Parathyroid adenoma (tissue), 2 donors: ENCODE results near the gene TMTC2.

Experiments
- H2AFZ ChIP-seq: fragments of 300-600 bp; sonication (generic); one replicate; pipeline ENCODE4 v1.7.0; 2017; ENCODE audit warnings: antibody characterized with exemption, mild to moderate bottlenecking
- H3K27ac ChIP-seq: fragments of 300-600 bp; sonication (generic); one replicate; pipeline ENCODE4 v1.7.0; 2017
- H3K27me3 ChIP-seq: fragments of 300-600 bp; sonication (generic); one replicate; pipeline ENCODE4 v1.7.0; 2017; ENCODE audit warnings: low read length; ENCODE audit not compliant: control insufficient read depth, insufficient read depth
- H3K36me3 ChIP-seq: fragments of 300-600 bp; sonication (generic); one replicate; pipeline ENCODE4 v1.7.0; 2017; ENCODE audit warnings: low read length; ENCODE audit not compliant: control insufficient read depth, insufficient read depth
- H3K4me1 ChIP-seq: fragments of 300-600 bp; sonication (generic); one replicate; pipeline ENCODE4 v1.7.0; 2017; ENCODE audit warnings: control low read depth
- H3K4me2 ChIP-seq: fragments of 300-600 bp; sonication (generic); one replicate; pipeline ENCODE4 v1.7.0; 2017; ENCODE audit warnings: low read length
- H3K4me3 ChIP-seq: fragments of 300-600 bp; sonication (generic); one replicate; pipeline ENCODE4 v1.7.0; 2017; ENCODE audit warnings: low read depth, low read length
- H3K79me2 ChIP-seq: fragments of 300-600 bp; sonication (generic); one replicate; pipeline ENCODE4 v1.7.0; 2017; ENCODE audit warnings: control low read depth
- H3K9ac ChIP-seq: fragments of 300-600 bp; sonication (generic); one replicate; pipeline ENCODE4 v1.7.0; 2017; ENCODE audit warnings: mild to moderate bottlenecking
- H3K9me3 ChIP-seq: fragments of 300-600 bp; sonication (generic); one replicate; pipeline ENCODE4 v1.7.0; 2017; ENCODE audit warnings: low read length; ENCODE audit not compliant: control insufficient read depth
- CTCF ChIP-seq: fragments of 300-600 bp; sonication (generic); IDR thresholded peaks from one replicate; pipeline ENCODE4 v1.7.0; 2017; ENCODE audit warnings: antibody characterized with exemption, mild to moderate bottlenecking
- donor health status: primary hyperparathyroidism.

The TMTC2 gene

GRCh38 chr12:82774666-82775065 is 88.0 kb downstream of the TMTC2 start:
- no peak overlapping the region for H2AFZ ChIP-seq
- H3K27ac ChIP-seq: no peak overlapping the region
- no peak overlapping the region for H3K4me2 ChIP-seq
- no peak overlapping the region for H3K4me3 ChIP-seq
- H3K27me3 ChIP-seq: no peaks in the 10 kb centered on the region
- no peaks in the 10 kb centered on the region for H3K79me2 ChIP-seq
- H3K9ac ChIP-seq: no peak overlapping the region
- no peak for TF ChIP-seq CTCF
- no peaks in the 10 kb centered on the region for H3K36me3 ChIP-seq
- H3K9me3 ChIP-seq: no peaks in the 10 kb centered on the region
- H3K4me1 ChIP-seq: no peaks in the 10 kb centered on the region

GRCh38 chr12:82780517-82780916 is 93.8 kb downstream of the TMTC2 start:
- no peak for TF ChIP-seq CTCF
- Histone ChIP-seq H2AFZ (no peak overlapping the region), H3K4me3 (no peak overlapping the region), H3K4me2 (no peak overlapping the region), H3K9ac (no peak overlapping the region), H3K27me3 (no peaks in the 10 kb centered on the region), H3K9me3 (no peaks in the 10 kb centered on the region), H3K27ac (no peak overlapping the region), H3K79me2 (no peaks in the 10 kb centered on the region), H3K36me3 (no peaks in the 10 kb centered on the region), H3K4me1 (no peaks in the 10 kb centered on the region)

- Histone ChIP-seq H3K79me2 (no peaks in the 10 kb centered on the region), H3K4me2 (no peak overlapping the region), H3K27me3 (no peaks in the 10 kb centered on the region), H3K36me3 (no peaks in the 10 kb centered on the region), H3K9me3 (no peaks in the 10 kb centered on the region), H3K9ac (no peak overlapping the region), H3K4me3 (no peak overlapping the region), H3K27ac (no peak overlapping the region), H2AFZ (no peak overlapping the region), H3K4me1 (no peaks in the 10 kb centered on the region)
- TF ChIP-seq CTCF: no peak
Observed at GRCh38 chr12:82781309-82781997, 94.7 kb downstream of the TMTC2 start.

GRCh38 chr12:82783435-82783834 is 96.7 kb downstream of the TMTC2 start:
- no peak overlapping the region for H3K9ac ChIP-seq
- H3K4me1 ChIP-seq: no peaks in the 10 kb centered on the region
- H3K79me2 ChIP-seq: no peaks in the 10 kb centered on the region
- H3K4me2 ChIP-seq: no peak overlapping the region
- TF ChIP-seq CTCF: no peak
- H3K27me3 ChIP-seq: no peaks in the 10 kb centered on the region
- H2AFZ ChIP-seq: no peak overlapping the region
- H3K4me3 ChIP-seq: no peak overlapping the region
- H3K9me3 ChIP-seq: no peaks in the 10 kb centered on the region
- no peak overlapping the region for H3K27ac ChIP-seq
- no peaks in the 10 kb centered on the region for H3K36me3 ChIP-seq

GRCh38 chr12:82787016-82787415 is 100.3 kb downstream of the TMTC2 start:
- no peaks in the 10 kb centered on the region for H3K27me3 ChIP-seq
- no peaks in the 10 kb centered on the region for H3K36me3 ChIP-seq
- H3K79me2 ChIP-seq: no peaks in the 10 kb centered on the region
- no peaks in the 10 kb centered on the region for H3K4me1 ChIP-seq
- H3K9me3 ChIP-seq: no peaks in the 10 kb centered on the region
- no peak overlapping the region for H3K4me3 ChIP-seq
- no peak overlapping the region for H3K4me2 ChIP-seq
- no peak for TF ChIP-seq CTCF
- H2AFZ ChIP-seq: no peak overlapping the region
- H3K27ac ChIP-seq: no peak overlapping the region
- no peak overlapping the region for H3K9ac ChIP-seq
